Measurements from ENCODE around the gene THSD7B.

THSD7B gene

DNA sequence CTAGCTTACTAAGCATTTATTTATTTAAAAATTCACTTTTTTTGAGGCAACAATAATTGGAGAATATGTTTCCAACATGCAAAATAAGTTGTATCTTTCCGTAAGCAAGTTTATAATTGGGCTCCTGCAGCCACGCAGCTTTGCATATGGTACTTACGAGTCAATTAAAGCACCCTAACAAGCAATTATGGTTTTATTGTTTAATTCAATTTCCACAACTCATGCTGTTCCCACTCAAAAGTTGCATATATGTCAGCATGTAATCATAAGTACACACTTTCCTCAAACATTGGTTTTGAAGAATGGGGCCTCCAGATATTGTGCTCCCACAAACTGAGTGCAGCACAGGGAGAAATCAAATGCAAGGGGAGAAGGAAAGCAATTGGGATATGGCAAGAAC is 613.8 kb downstream of the THSD7B start:
- no peak overlapping the region for H3K4me2 ChIP-seq
- no peak overlapping the region for H3K27ac ChIP-seq
- TF ChIP-seq Cebpa-rat (IDR thresholded peaks at IDR 0.05): no peak
- H4K20me1 ChIP-seq: no peaks in the 10 kb centered on the region
- no peaks in the 10 kb centered on the region for H3K36me3 ChIP-seq
- H3K9ac ChIP-seq: no peak overlapping the region
- H3K27me3 ChIP-seq: no peaks in the 10 kb centered on the region
- H3K4me3 ChIP-seq: no peak overlapping the region
- H3K4me1 ChIP-seq: no peaks in the 10 kb centered on the region
- peaks cover 33% of the 10 kb centered on the region for H3K9me3 ChIP-seq

DNA sequence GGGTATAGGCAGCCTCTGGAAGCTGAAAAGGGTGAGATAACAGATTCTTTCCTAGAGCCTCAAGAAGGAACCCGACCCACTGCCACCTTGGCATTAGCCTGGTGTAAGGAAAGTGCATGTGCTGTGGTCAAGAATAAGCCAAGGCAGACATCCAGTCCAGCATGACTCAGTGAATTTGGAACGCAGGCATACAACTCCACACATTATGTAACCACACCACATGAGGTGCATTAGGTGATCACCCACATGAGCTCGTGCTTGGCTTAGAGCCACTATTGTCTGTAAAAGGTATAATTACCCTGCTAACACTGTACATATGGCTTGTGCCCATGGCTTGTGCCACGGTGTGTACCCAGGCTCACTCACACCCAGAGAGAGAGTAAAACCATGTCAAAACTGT is 615.3 kb downstream of the THSD7B start:
- Histone ChIP-seq H3K4me1 (no peaks in the 10 kb centered on the region), H3K9ac (no peak overlapping the region), H3K27ac (no peak overlapping the region), H3K4me3 (no peak overlapping the region), H3K4me2 (no peak overlapping the region), H4K20me1 (no peaks in the 10 kb centered on the region), H3K27me3 (no peaks in the 10 kb centered on the region), H3K9me3 (peaks cover 42% of the 10 kb centered on the region), H3K36me3 (no peaks in the 10 kb centered on the region)
- TF ChIP-seq Cebpa-rat (IDR thresholded peaks at IDR 0.05): no peak

DNA sequence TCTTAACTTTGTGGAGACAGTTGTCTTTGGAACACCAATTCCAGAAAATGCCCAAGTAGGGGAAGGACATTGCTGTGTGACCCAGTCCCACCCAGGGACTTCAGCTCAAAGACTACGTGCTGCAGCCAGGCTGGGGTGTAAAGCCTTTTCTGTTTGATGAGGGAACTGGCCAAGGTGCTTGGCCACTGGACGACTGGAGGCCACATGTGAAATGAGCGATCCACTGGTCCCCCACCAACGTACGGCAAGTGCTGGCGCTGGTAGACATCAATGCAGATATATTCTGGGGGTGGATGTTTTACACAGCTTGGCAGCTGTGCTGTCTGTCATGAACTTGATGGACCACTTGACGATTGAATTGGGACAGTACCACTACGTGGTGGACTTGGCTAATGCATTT is 616.4 kb downstream of the THSD7B start:
- TF ChIP-seq Cebpa-rat (IDR thresholded peaks at IDR 0.05): no peak
- Histone ChIP-seq H3K36me3 (no peaks in the 10 kb centered on the region), H3K4me2 (no peak overlapping the region), H4K20me1 (no peaks in the 10 kb centered on the region), H3K27ac (no peak overlapping the region), H3K27me3 (no peaks in the 10 kb centered on the region), H3K4me3 (no peak overlapping the region), H3K4me1 (no peaks in the 10 kb centered on the region), H3K9me3 (peaks cover 42% of the 10 kb centered on the region), H3K9ac (no peak overlapping the region)

DNA sequence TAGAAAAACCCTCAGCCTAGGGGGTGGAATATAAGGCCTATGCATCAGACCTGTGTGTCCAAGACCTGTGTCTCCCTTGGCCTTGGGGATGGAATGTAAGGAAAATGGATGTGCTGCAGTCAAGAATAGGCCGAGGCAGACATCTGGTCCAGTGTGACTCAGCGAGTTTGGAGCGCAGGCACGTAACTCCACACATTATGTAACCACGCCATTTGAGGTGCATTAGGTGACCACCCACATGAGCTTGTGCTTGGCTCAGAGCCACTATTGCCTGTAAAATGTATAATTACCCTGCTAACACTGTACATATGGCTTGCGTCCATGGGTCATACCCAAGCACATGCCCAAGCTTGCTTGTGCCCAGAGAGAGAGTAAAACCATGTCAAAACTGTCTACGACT is 618.0 kb downstream of the THSD7B start:
- Histone ChIP-seq H3K4me3 (no peak overlapping the region), H3K27me3 (no peaks in the 10 kb centered on the region), H3K36me3 (no peaks in the 10 kb centered on the region), H3K9me3 (peaks cover 42% of the 10 kb centered on the region), H4K20me1 (no peaks in the 10 kb centered on the region), H3K9ac (no peak overlapping the region), H3K4me1 (no peaks in the 10 kb centered on the region), H3K27ac (no peak overlapping the region), H3K4me2 (no peak overlapping the region)
- TF ChIP-seq Cebpa-rat (IDR thresholded peaks at IDR 0.05): no peak

DNA sequence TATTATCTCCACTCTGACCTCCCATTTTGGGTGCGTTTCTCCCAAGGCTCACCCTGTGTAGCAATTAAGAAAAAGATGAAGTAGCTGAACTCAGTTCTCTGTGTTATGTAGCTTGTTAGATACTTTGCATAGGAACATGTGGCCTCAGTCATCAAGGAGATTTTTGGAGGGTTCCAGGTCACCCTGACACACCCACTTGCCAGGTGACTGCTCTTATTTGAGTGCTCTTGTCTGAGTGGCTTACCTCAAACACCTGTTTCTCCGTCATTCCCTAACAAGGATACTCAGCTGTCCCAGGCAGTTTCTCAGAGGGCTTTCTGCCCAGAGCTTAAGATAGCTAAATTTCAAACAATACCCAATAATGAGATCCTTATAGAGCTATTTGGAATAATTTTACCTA is 621.7 kb downstream of the THSD7B start:
- TF ChIP-seq Cebpa-rat (IDR thresholded peaks at IDR 0.05): no peak
- H3K9me3 ChIP-seq: peaks cover 31% of the 10 kb centered on the region
- no peaks in the 10 kb centered on the region for H3K4me1 ChIP-seq
- no peaks in the 10 kb centered on the region for H3K36me3 ChIP-seq
- no peaks in the 10 kb centered on the region for H4K20me1 ChIP-seq
- H3K27ac ChIP-seq: no peak overlapping the region
- H3K4me2 ChIP-seq: no peak overlapping the region
- no peak overlapping the region for H3K9ac ChIP-seq
- H3K27me3 ChIP-seq: no peaks in the 10 kb centered on the region
- H3K4me3 ChIP-seq: no peak overlapping the region

DNA sequence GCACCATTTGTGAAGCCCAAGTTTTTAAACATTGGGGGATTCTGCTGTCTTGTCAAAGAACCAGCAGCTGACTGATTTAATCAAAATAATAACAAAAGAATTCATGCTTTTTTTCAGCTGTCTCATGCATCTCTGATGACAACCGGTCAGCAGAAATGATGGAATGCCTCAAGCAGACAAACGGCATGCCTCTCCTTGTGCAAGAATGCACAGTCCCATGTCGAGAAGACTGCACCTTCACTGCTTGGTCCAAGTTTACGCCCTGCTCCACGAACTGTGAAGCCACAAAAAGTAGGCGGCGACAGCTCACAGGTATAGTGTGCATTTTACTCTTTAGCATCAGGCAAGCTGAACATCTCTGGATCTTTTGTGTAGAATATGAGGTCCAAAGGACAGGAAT is 640.2 kb downstream of the THSD7B start:
- no peak for TF ChIP-seq Cebpa-rat (IDR thresholded peaks at IDR 0.05)
- H3K27ac ChIP-seq: no peak overlapping the region

DNA sequence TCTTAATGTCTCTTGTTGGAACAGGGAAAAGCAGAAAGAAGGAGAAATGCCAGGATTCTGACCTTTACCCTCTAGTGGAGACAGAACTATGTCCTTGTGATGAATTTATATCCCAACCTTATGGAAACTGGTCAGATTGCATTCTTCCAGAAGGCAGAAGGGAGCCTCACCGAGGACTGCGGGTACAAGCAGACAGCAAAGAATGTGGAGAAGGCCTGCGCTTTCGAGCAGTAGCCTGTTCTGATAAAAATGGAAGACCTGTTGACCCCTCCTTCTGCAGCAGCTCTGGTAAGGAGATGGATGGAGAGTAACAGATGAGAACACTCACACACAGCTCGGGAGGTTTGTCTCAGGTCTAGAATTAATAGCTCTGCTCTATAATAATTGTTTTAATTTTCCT is 646.2 kb downstream of the THSD7B start:
- no peaks in the 10 kb centered on the region for H4K20me1 ChIP-seq
- H3K4me1 ChIP-seq: no peaks in the 10 kb centered on the region
- H3K9me3 ChIP-seq: no peaks in the 10 kb centered on the region
- H3K27me3 ChIP-seq: no peaks in the 10 kb centered on the region
- H3K36me3 ChIP-seq: no peaks in the 10 kb centered on the region
- no peak overlapping the region for H3K9ac ChIP-seq
- no peak for TF ChIP-seq Cebpa-rat (IDR thresholded peaks at IDR 0.05)
- no peak overlapping the region for H3K4me2 ChIP-seq
- no peak overlapping the region for H3K4me3 ChIP-seq
- no peak overlapping the region for H3K27ac ChIP-seq

More for the DNA sequence above, 640.2 kb downstream of the THSD7B start:
- no peaks in the 10 kb centered on the region for H3K4me1 ChIP-seq
- H3K36me3 ChIP-seq: no peaks in the 10 kb centered on the region
- no peaks in the 10 kb centered on the region for H4K20me1 ChIP-seq
- peaks cover 3% of the 10 kb centered on the region; the same call in 1 of the 2 replicates for H3K9me3 ChIP-seq
- H3K4me3 ChIP-seq: no peak overlapping the region
- H3K27me3 ChIP-seq: no peaks in the 10 kb centered on the region
- H3K9ac ChIP-seq: no peak overlapping the region
- H3K4me2 ChIP-seq: no peak overlapping the region

DNA sequence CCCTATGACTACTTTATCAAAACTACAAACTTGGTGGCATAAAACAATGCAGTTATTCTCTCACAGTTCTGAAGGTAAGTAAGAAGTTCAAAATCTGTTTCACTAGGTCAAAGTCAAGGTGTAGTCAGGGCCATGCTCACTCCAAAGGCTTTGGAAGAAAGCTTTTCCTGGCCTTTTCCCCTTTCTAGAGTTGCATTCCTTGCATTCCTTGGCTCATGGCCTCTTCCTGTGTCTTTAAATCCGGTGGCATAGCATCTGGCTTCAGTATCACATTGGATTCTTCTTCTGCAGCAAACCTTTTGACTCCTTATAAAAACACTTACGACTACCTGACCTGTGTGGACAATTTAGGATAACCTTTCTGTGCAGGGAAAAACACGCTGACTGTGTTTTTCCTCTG is 655.4 kb downstream of the THSD7B start:
- Histone ChIP-seq H3K27me3 (no peaks in the 10 kb centered on the region), H3K27ac (no peak overlapping the region), H3K9me3 (no peaks in the 10 kb centered on the region), H3K9ac (no peak overlapping the region), H3K4me2 (no peak overlapping the region), H4K20me1 (no peaks in the 10 kb centered on the region), H3K36me3 (no peaks in the 10 kb centered on the region), H3K4me3 (no peak overlapping the region), H3K4me1 (no peaks in the 10 kb centered on the region)
- TF ChIP-seq Cebpa-rat (IDR thresholded peaks at IDR 0.05): no peak

DNA sequence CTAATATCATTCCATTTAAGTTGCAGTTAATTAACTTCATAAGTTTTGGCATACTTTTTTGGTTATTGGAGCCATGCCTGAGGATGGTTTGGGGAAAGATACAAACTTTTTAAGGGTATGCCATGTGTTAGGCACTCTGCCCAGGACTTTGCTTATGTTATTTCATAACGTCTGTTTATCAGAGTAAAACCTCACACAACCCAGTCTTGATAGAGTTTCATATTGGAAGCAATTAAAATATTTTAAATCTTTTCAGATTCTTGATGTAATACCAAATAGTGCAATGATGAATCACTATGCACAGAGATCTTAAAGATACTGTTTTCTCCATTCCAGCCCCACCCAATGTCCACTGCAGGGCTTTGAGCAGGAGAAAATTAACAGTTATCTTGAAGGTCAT is 669.8 kb downstream of the THSD7B start:
- Histone ChIP-seq H3K36me3 (no peaks in the 10 kb centered on the region), H3K4me3 (no peak overlapping the region), H3K27ac (no peak overlapping the region), H3K27me3 (no peaks in the 10 kb centered on the region), H4K20me1 (no peaks in the 10 kb centered on the region), H3K4me2 (no peak overlapping the region), H3K4me1 (no peaks in the 10 kb centered on the region), H3K9ac (no peak overlapping the region), H3K9me3 (no peaks in the 10 kb centered on the region)
- no peak for TF ChIP-seq Cebpa-rat (IDR thresholded peaks at IDR 0.05)

DNA sequence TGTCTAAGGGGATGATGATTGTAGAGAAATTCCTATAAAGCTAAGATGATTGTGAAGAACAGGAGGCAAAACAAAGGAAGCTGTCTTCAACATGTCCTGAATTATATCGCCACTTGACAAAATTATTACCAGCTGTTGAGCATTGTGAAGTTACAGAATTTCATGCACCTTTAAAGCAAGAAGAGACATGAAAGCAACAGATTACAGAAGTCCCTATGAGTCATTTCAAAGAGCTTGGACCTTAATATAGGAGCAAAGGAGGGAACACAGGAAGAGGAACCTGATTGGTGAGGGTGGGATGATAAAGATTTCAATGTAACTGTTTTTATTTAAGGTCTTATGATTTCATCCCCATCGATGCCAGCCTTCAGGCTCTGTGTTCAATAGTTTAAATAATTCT is 672.0 kb downstream of the THSD7B start:
- H3K27ac ChIP-seq: no peak overlapping the region
- no peak for TF ChIP-seq Cebpa-rat (IDR thresholded peaks at IDR 0.05)
- no peak overlapping the region for H3K4me2 ChIP-seq
- no peaks in the 10 kb centered on the region for H3K27me3 ChIP-seq
- H3K9me3 ChIP-seq: no peaks in the 10 kb centered on the region
- H3K9ac ChIP-seq: no peak overlapping the region
- H4K20me1 ChIP-seq: no peaks in the 10 kb centered on the region
- H3K36me3 ChIP-seq: no peaks in the 10 kb centered on the region
- H3K4me3 ChIP-seq: no peak overlapping the region
- H3K4me1 ChIP-seq: no peaks in the 10 kb centered on the region

DNA sequence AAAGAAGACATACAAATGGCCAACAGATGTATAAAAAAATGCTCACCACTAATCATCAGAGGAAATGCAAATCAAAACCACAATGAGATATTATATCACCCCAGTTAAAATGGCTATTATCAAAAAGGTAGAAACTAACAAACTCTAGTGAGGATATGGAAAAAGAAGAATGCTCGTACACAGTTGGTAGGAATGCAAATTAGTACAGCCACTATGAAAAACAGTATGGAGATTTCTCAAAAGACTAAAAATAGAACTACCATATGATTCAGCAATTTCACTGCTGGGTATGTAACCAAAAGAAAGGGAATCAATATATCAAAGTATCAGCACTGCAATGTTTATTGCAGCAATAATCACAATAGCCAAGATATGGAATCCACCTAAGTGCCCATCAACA is 679.6 kb downstream of the THSD7B start:
- no peak overlapping the region for H3K4me3 ChIP-seq
- no peak overlapping the region for H3K4me2 ChIP-seq
- H3K27ac ChIP-seq: no peak overlapping the region
- no peak overlapping the region for H3K9ac ChIP-seq
- no peaks in the 10 kb centered on the region for H4K20me1 ChIP-seq
- H3K4me1 ChIP-seq: no peaks in the 10 kb centered on the region
- H3K9me3 ChIP-seq: no peaks in the 10 kb centered on the region
- no peak for TF ChIP-seq Cebpa-rat (IDR thresholded peaks at IDR 0.05)
- no peaks in the 10 kb centered on the region for H3K36me3 ChIP-seq
- H3K27me3 ChIP-seq: no peaks in the 10 kb centered on the region
